ENCODE measurements around the gene ZNF207.

GRCh38 chr17:32330147-32330546, 19.8 kb upstream of the ZNF207 start:
- TF ChIP-seq EZH2phosphoT487 (IDR thresholded peaks at IDR 0.05; ENCODE audit: low read depth) (no peak), CTCF (IDR thresholded peaks at IDR 0.05; ENCODE audit: low read depth, low read length) (no peak)
